HepG2 (cell line): Measurements from ENCODE around the gene JMJD6. TPM values are rescaled to one million over a fixed set of nuclear protein-coding genes. Genes with fewer than 3 reads are reported as not detected.

ENCODE experiments used
- ATAC-seq: fragments of 200-7000 bp; cut with Tn5 transposase; 3 replicates; pipeline ENCODE4 v1.9.1; 2020; ENCODE audit warnings: mild to moderate bottlenecking, moderate library complexity
- BruUV-seq: library from RNA; stranded (reverse); fragments of 400-500 nt; replicated peaks from 2 replicates; lab custom pipeline; 2021; lab: Mats Ljungman, UMichigan
- CTCF ChIA-PET: fragments of 300-600 bp; formaldehyde crosslinking; extraction: SDS; loops from one replicate; lab custom pipeline; 2021; ENCODE audit warnings: low total read pairs, inconsistent platforms, low intra/inter-chr PET ratio; lab: Yijun Ruan, JAX
- POLR2A ChIA-PET: fragments of 350-600 bp; sonication (Branson Sonifier 250); formaldehyde crosslinking; loops from one replicate; lab custom pipeline; 2020; ENCODE audit warnings: antibody characterized with exemption, inconsistent platforms; lab: Yijun Ruan, JAX
- DNase-seq: peaks from one replicate; pipeline ENCODE4 v3.0.0-alpha.2; 2015; ENCODE audit warnings: low spot score
- FAIRE-seq: peaks from 3 replicates; lab custom pipeline; 2011; peaks lifted over from hg19 to GRCh38; lab: Jason Lieb, UNC
- H2AFZ ChIP-seq: one replicate; pipeline ENCODE4 v1.6.1; 2011; ENCODE audit warnings: low read length, inconsistent platforms
- H3K27ac ChIP-seq: fragments of 300-600 bp; 3 replicates; pipeline ENCODE4 v1.8.0; 2011; ENCODE audit warnings: mixed run types, mild to moderate bottlenecking, mixed read lengths, low read length, inconsistent platforms; ENCODE audit not compliant: insufficient read depth; ENCODE audit errors: extremely low read length
- H3K27me3 ChIP-seq, 2 experiments: fragments of 200-600 bp in 1 of 2; 2 replicates in 1 of 2; 3 replicates in 1 of 2; pipeline versions ENCODE4 v1.6.0 to v1.8.0; 2011; ENCODE audit warnings: low read length in 2 of 2, mild to moderate bottlenecking in 2 of 2, moderate library complexity in 2 of 2, inconsistent platforms in 1 of 2; ENCODE audit not compliant: insufficient read depth in 2 of 2, control insufficient read depth in 1 of 2
- H3K36me3 ChIP-seq, 2 experiments: fragments of 200-600 bp in 1 of 2; replicated peaks in 1 of 2; 2 replicates in 1 of 2; 3 replicates in 1 of 2; pipeline versions ENCODE4 v1.5.1 to v1.8.0; 2011; ENCODE audit warnings: low read length in 2 of 2, inconsistent platforms in 1 of 2; ENCODE audit not compliant: insufficient read depth in 2 of 2, control insufficient read depth in 1 of 2
- H3K4me1 ChIP-seq: 2 replicates; pipeline ENCODE4 v1.5.1; 2012; ENCODE audit warnings: low read length, inconsistent platforms; ENCODE audit not compliant: insufficient read depth
- H3K4me2 ChIP-seq: 2 replicates; pipeline ENCODE4 v1.6.0; 2011; ENCODE audit warnings: low read depth, low read length, inconsistent platforms
- H3K4me3 ChIP-seq, 3 experiments: fragments of 200-600 bp in 1 of 3; sonication (generic), shearing (Covaris generic) in 1 of 3; replicated peaks in 1 of 3; 2 replicates each; pipeline ENCODE4 v1.5.1; 2011 to 2016; ENCODE audit warnings: low read length in 3 of 3, inconsistent platforms in 2 of 3, low read depth in 2 of 3, mild to moderate bottlenecking in 2 of 3, control low read depth in 1 of 3, mixed read lengths in 1 of 3; ENCODE audit not compliant: insufficient read depth in 1 of 3
- H3K79me2 ChIP-seq: one replicate; pipeline ENCODE4 v1.6.1; 2011; ENCODE audit warnings: low read length, inconsistent platforms; ENCODE audit not compliant: insufficient read depth
- H3K9ac ChIP-seq: 2 replicates; pipeline ENCODE4 v1.6.0; 2011; ENCODE audit warnings: mild to moderate bottlenecking, low read depth, low read length, inconsistent platforms; ENCODE audit not compliant: insufficient read depth
- H3K9me3 ChIP-seq: 2 replicates; pipeline ENCODE4 v1.5.1; 2012; ENCODE audit warnings: mild to moderate bottlenecking, low read length
- H4K20me1 ChIP-seq: 2 replicates; pipeline ENCODE4 v1.6.0; 2011; ENCODE audit warnings: inconsistent platforms, mild to moderate bottlenecking, low read length, moderate library complexity; ENCODE audit not compliant: insufficient read depth
- CAMTA2 ChIP-seq: sonication (generic); formaldehyde crosslinking; IDR thresholded peaks from 2 replicates; pipeline ENCODE4 v1.4.0; 2020; ENCODE audit warnings: mild to moderate bottlenecking, missing genetic modification reagents, borderline replicate concordance
- ELF3 ChIP-seq: IDR thresholded peaks from 2 replicates; pipeline ENCODE4 v1.6.1; 2016; ENCODE audit warnings: missing genetic modification reagents, missing compliant biosample characterization
- HDAC1 ChIP-seq: sonication (generic); formaldehyde crosslinking; IDR thresholded peaks from 2 replicates; pipeline ENCODE4 v1.5.1; 2020; ENCODE audit warnings: mild to moderate bottlenecking, missing genetic modification reagents
- HDAC6 ChIP-seq: fragments of 200-600 bp; sonication (generic); IDR thresholded peaks from 2 replicates; pipeline ENCODE4 v1.7.0; 2017; ENCODE audit warnings: mild to moderate bottlenecking, antibody characterized with exemption, low read length, low read depth
- HOXA5 ChIP-seq: sonication (generic); formaldehyde crosslinking; IDR thresholded peaks from 2 replicates; pipeline ENCODE4 v1.4.0; 2020; ENCODE audit warnings: missing genetic modification reagents
- MAFG ChIP-seq: sonication (generic); formaldehyde crosslinking; IDR thresholded peaks from 2 replicates; pipeline ENCODE4 v1.5.1; 2020; ENCODE audit warnings: mild to moderate bottlenecking, missing genetic modification reagents
- NAIF1 ChIP-seq: sonication (generic); formaldehyde crosslinking; IDR thresholded peaks from 2 replicates; pipeline ENCODE4 v1.5.0; 2020; ENCODE audit warnings: mild to moderate bottlenecking, missing genetic modification reagents, borderline replicate concordance
- NCOA1 ChIP-seq: sonication (generic); formaldehyde crosslinking; IDR thresholded peaks from 2 replicates; pipeline ENCODE4 v1.9.0; 2021; ENCODE audit warnings: missing genetic modification reagents
- NFIC ChIP-seq: IDR thresholded peaks from 2 replicates; pipeline ENCODE4 v1.6.1; 2012; ENCODE audit warnings: mild to moderate bottlenecking, low read length, inconsistent platforms
- NFYB ChIP-seq: sonication (generic); formaldehyde crosslinking; IDR thresholded peaks from 2 replicates; pipeline ENCODE4 v1.4.0; 2020; ENCODE audit warnings: missing genetic modification reagents
- PHF5A ChIP-seq: IDR thresholded peaks from one replicate; pipeline ENCODE4 v1.6.1; 2018; ENCODE audit warnings: low read depth, missing genetic modification reagents; ENCODE audit not compliant: unreplicated experiment
- POLR2AphosphoS5 ChIP-seq: IDR thresholded peaks from 2 replicates; pipeline ENCODE4 v1.6.1; 2012; ENCODE audit warnings: low read depth, low read length
- RBFOX2 ChIP-seq: fragments of 200-400 bp; formaldehyde crosslinking; IDR thresholded peaks from 2 replicates; pipeline ENCODE4 v1.6.1; 2017; ENCODE audit warnings: low read depth, mild to moderate bottlenecking, low read length
- SIN3A ChIP-seq: IDR thresholded peaks from 2 replicates; pipeline ENCODE4 v1.6.1; 2011; ENCODE audit warnings: low read depth, mild to moderate bottlenecking, control low read depth, low read length, borderline replicate concordance
- SMYD3 ChIP-seq: sonication (generic); formaldehyde crosslinking; IDR thresholded peaks from 2 replicates; pipeline ENCODE4 v1.8.1; 2023; ENCODE audit warnings: mild to moderate bottlenecking, missing genetic modification reagents
- ZNF142 ChIP-seq: sonication (generic); formaldehyde crosslinking; IDR thresholded peaks from 2 replicates; pipeline ENCODE4 v1.4.0; 2020; ENCODE audit warnings: missing genetic modification reagents
- ZNF3 ChIP-seq: IDR thresholded peaks from 2 replicates; pipeline ENCODE4 v1.7.0; 2017; ENCODE audit warnings: inconsistent platforms
- ZNF652 ChIP-seq: IDR thresholded peaks from 2 replicates; pipeline ENCODE4 v1.6.1; 2016; ENCODE audit warnings: low read depth, borderline replicate concordance
- ZNF7 ChIP-seq: IDR thresholded peaks from 2 replicates; pipeline ENCODE4 v1.6.1; 2016; ENCODE audit warnings: missing biosample characterization, missing genetic modification reagents
- ZNF816 ChIP-seq: sonication (generic); formaldehyde crosslinking; IDR thresholded peaks from 2 replicates; pipeline ENCODE4 v1.8.0; 2022; ENCODE audit warnings: missing genetic modification reagents, mild to moderate bottlenecking, borderline replicate concordance
- ZNF878 ChIP-seq: sonication (generic); formaldehyde crosslinking; IDR thresholded peaks from 2 replicates; pipeline ENCODE4 v1.8.1; 2023; ENCODE audit warnings: mild to moderate bottlenecking, missing genetic modification reagents, moderate library complexity
- WGBS: methylation state at CpG from one replicate; pipeline ENCODE4 v1.1.6; 2017; ENCODE audit warnings: low lambda C conversion rate; 5-methylcytosine and 5-hydroxymethylcytosine counted together
- in situ Hi-C: cut with HindIII; loops from 2 replicates; pipeline ENCODE4 v1.10.0; 2017; ENCODE audit warnings: low pct_unique_long_range_greater_than_20kb; ENCODE audit not compliant: extremely low pct_ligation_motif_present
- intact Hi-C: fragments of 100-400 bp; cut with micrococcal nuclease; formaldehyde crosslinking; loops from one replicate; pipeline ENCODE4 v1.10.0; 2022; ENCODE audit not compliant: unreplicated experiment
- polyA plus RNA-seq, 8 experiments: library from polyadenylated mRNA; depleted of rRNA in 3 of 8; stranded (reverse) in 7 of 8; unstranded in 1 of 8; fragments of >200 nt; fragmentation: Illumina TruSeq in 4 of 8; extraction: Trizol in 4 of 8; gene quantifications; 2 replicates each; pipeline versions ENCODE4 v1.2.1 to v1.2.3, GENCODE V29; 2011 to 2016; ENCODE audit warnings: low read depth in 4 of 8, missing spikeins in 1 of 8, mixed read lengths in 1 of 8; ENCODE audit not compliant: insufficient read depth in 1 of 8
- total RNA-seq, 5 experiments: library from RNA; depleted of rRNA; stranded (reverse); fragments of >200 nt; fragmentation: Illumina TruSeq; extraction: Trizol; gene quantifications; 2 replicates each; pipeline ENCODE4 v1.2.3, GENCODE V29; 2016; ENCODE audit warnings: low read depth in 1 of 5

Gene JMJD6
- total and polyA plus RNA-seq, 2 of the 13 experiments (the other 11 are each of a cell fraction or from before 2014, with no cell fraction given), result 33.6 to 41.0 TPM

GRCh38 chr17:76734080-76734840 lies 7.9 kb upstream of the JMJD6 start:
- Histone ChIP-seq H2AFZ (no peak overlapping the region), H3K79me2 (peaks cover 66% of the 10 kb centered on the region), H3K27me3 (peaks cover 0 to 3% of the 10 kb centered on the region in 2 experiments; a peak in 1 of 5 replicates), H3K4me3 (peak overlapping the region; percentile 93 to 100 (median 100)), H3K36me3 (peaks cover 12 to 35% of the 10 kb centered on the region in 2 experiments), H3K9ac (peak overlapping the region; percentile 100), H3K9me3 (no peaks in the 10 kb centered on the region), H3K27ac (peak overlapping the region; percentile 96), H3K4me2 (peak overlapping the region; percentile 88), H3K4me1 (peaks cover 47% of the 10 kb centered on the region), H4K20me1 (peaks cover 35% of the 10 kb centered on the region)
- FAIRE-seq, result no peak
- intact Hi-C loops (no loop called here), in situ Hi-C loops (no loop called here)
- no TSS peak for BruUV-seq
- DNase-seq, result no peak
- CTCF ChIA-PET, result no interaction called here
- POLR2A ChIA-PET, result interaction anchor here (0.9 to 4.1 kb wide), 2 partner anchors 7 to 201 kb away, joined by 3 to 71 read pairs; partner anchors contain the start of genes JMJD6 and METTL23
- WGBS, result 45% methylated on average over 8 of the region's 8 CpGs
- no peak for ATAC-seq
- TF ChIP-seq ZNF7 (CRISPR knock-in tag) (no peak), ZNF652 (CRISPR knock-in tag) (no peak), HOXA5 (CRISPR knock-in tag) (no peak), HDAC1 (CRISPR knock-in tag) (peak; percentile 31; the same call in 1 of the 2 replicates), NCOA1 (CRISPR knock-in tag) (no peak), RBFOX2 (peak; percentile 54), ZNF878 (CRISPR knock-in tag) (no peak), SMYD3 (no peak), SIN3A (peak; percentile 68; the same call in 1 of the 2 replicates), NFIC (0 out of 2 replicates have a peak, but pooled peaks have one; percentile 29), ZNF3 (CRISPR knock-in tag) (no peak), NAIF1 (CRISPR knock-in tag) (no peak), CAMTA2 (CRISPR knock-in tag) (no peak), ZNF816 (CRISPR knock-in tag) (0 out of 2 replicates have a peak, but pooled peaks have one; percentile 37), PHF5A (peak; percentile 21), ZNF142 (CRISPR knock-in tag) (no peak), POLR2AphosphoS5 (0 out of 2 replicates have a peak, but pooled peaks have one; percentile 16), HDAC6 (no peak), NFYB (CRISPR knock-in tag) (no peak), ELF3 (CRISPR knock-in tag) (no peak), MAFG (CRISPR knock-in tag) (no peak)
